Vagina (tissue), 2 donors: ENCODE results near the gene PIK3R4.

Experiments
- POLR2AphosphoS5 ChIP-seq, 2 donors: sonication (generic); formaldehyde crosslinking; IDR thresholded peaks; one replicate each; pipeline ENCODE4 v1.9.0; 2017; ENCODE audit warnings: antibody characterized with exemption in 2 of 2, mild to moderate bottlenecking in 2 of 2, low read depth in 1 of 2; ENCODE audit not compliant: insufficient read depth in 1 of 2
- TF ChIP-seq, protein P1 (sequence below), 3 experiments: fragments of 450-650 bp in 2 of 3; fragments of 200-600 bp in 1 of 3; sonication (generic) in 1 of 3; IDR thresholded peaks; one replicate each; pipeline ENCODE4 v1.5.1; 2017 to 2019; ENCODE audit warnings: antibody characterized with exemption in 3 of 3, mild to moderate bottlenecking in 2 of 3, moderate library complexity in 2 of 3

DNA sequence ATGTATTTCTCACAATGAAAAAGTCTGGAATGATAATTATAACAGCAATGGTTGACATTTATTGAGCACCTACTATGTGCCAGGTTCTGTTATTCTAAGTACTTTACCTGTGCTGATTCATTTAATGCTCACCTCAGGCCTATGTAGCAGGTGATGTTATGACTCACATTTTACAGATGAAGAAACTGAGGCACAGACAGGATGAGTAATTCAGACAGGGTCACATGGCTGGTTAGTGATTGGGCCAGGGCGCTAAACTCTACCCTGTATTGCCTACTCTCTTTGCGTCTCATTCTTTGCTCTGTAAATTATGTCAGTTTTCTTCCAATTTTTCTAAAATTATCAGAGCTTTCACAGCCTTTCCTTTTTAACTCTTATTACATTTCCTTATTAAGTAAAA, 98.3 kb downstream of the PIK3R4 start:
- TF ChIP-seq, protein P1, sequence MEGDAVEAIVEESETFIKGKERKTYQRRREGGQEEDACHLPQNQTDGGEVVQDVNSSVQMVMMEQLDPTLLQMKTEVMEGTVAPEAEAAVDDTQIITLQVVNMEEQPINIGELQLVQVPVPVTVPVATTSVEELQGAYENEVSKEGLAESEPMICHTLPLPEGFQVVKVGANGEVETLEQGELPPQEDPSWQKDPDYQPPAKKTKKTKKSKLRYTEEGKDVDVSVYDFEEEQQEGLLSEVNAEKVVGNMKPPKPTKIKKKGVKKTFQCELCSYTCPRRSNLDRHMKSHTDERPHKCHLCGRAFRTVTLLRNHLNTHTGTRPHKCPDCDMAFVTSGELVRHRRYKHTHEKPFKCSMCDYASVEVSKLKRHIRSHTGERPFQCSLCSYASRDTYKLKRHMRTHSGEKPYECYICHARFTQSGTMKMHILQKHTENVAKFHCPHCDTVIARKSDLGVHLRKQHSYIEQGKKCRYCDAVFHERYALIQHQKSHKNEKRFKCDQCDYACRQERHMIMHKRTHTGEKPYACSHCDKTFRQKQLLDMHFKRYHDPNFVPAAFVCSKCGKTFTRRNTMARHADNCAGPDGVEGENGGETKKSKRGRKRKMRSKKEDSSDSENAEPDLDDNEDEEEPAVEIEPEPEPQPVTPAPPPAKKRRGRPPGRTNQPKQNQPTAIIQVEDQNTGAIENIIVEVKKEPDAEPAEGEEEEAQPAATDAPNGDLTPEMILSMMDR (IDR thresholded peaks at IDR 0.05), result no peak
- TF ChIP-seq POLR2AphosphoS5 (IDR thresholded peaks at IDR 0.05; ENCODE audit: insufficient read depth in 1 of 2, low read depth in 1 of 2), result no peak
